IMR-90 (cell line): ENCODE data around the gene BACH1. TPM values are rescaled to one million over a fixed set of nuclear protein-coding genes. Genes with fewer than 3 reads are reported as not detected.

Source experiments
- ATAC-seq: fragments of 200-7000 bp; cut with Tn5 transposase; 2 replicates; pipeline ENCODE4 v1.9.1; 2020; ENCODE audit warnings: low read depth, mild to moderate bottlenecking, moderate library complexity
- BruUV-seq: library from RNA; stranded (reverse); fragments of 400-500 nt; replicated peaks from 2 replicates; lab custom pipeline; 2021; lab: Mats Ljungman, UMichigan
- CTCF ChIA-PET: fragments of 300-600 bp; formaldehyde crosslinking; extraction: SDS; loops from one replicate; lab custom pipeline; 2021; ENCODE audit warnings: antibody characterized with exemption; lab: Yijun Ruan, JAX
- POLR2A ChIA-PET: fragments of 300-600 bp; sonication (Branson Sonifier 250); formaldehyde crosslinking; loops from one replicate; lab custom pipeline; 2022; ENCODE audit warnings: antibody characterized with exemption; ENCODE audit not compliant: unreplicated experiment; lab: Charles Lee
- DNase-seq: peaks from one replicate; pipeline ENCODE4 v3.0.0; 2013
- H2AFZ ChIP-seq: replicated peaks from 2 replicates; pipeline ENCODE3; 2013; ENCODE audit warnings: low read length, mild to moderate bottlenecking; ENCODE audit not compliant: poor library complexity
- H2AK5ac ChIP-seq: 2 replicates; pipeline ENCODE4 v1.6.1; 2013; ENCODE audit warnings: low read depth, low read length, inconsistent platforms
- H2AK9ac ChIP-seq: replicated peaks from 2 replicates; pipeline ENCODE3; 2013; ENCODE audit warnings: mild to moderate bottlenecking, low read depth, low read length, moderate library complexity; ENCODE audit not compliant: poor library complexity
- H2BK120ac ChIP-seq: 2 replicates; pipeline ENCODE4 v1.6.1; 2013; ENCODE audit warnings: low read depth, low read length, inconsistent platforms
- H2BK15ac ChIP-seq: 3 replicates; pipeline ENCODE4 v1.6.1; 2013; ENCODE audit warnings: low read depth, low read length, inconsistent platforms
- H2BK20ac ChIP-seq: 2 replicates; pipeline ENCODE4 v1.6.1; 2013; ENCODE audit warnings: low read depth, mild to moderate bottlenecking, inconsistent platforms, low read length, moderate library complexity
- H2BK5ac ChIP-seq: 2 replicates; pipeline ENCODE4 v1.6.1; 2013; ENCODE audit warnings: mild to moderate bottlenecking, low read depth, low read length, inconsistent platforms; ENCODE audit not compliant: poor library complexity, severe bottlenecking
- H3K14ac ChIP-seq: replicated peaks from 2 replicates; pipeline ENCODE4 v1.6.1; 2013; ENCODE audit warnings: low read depth, low read length, inconsistent platforms
- H3K18ac ChIP-seq: 2 replicates; pipeline ENCODE4 v1.6.1; 2013; ENCODE audit warnings: low read depth, low read length, control low read depth
- H3K23ac ChIP-seq: 2 replicates; pipeline ENCODE4 v1.6.1; 2013; ENCODE audit warnings: low read depth, low read length, inconsistent platforms
- H3K27ac ChIP-seq: 2 replicates; pipeline ENCODE4 v1.5.1; 2013; ENCODE audit warnings: mild to moderate bottlenecking, control low read depth, low read length; ENCODE audit not compliant: insufficient read depth
- H3K27me3 ChIP-seq: 2 replicates; pipeline ENCODE4 v1.6.1; 2013; ENCODE audit warnings: low read length; ENCODE audit not compliant: control insufficient read depth, insufficient read depth
- H3K36me3 ChIP-seq: 2 replicates; pipeline ENCODE4 v1.6.1; 2013; ENCODE audit warnings: low read length, mixed read lengths; ENCODE audit not compliant: control insufficient read depth, insufficient read depth
- H3K4ac ChIP-seq: 2 replicates; pipeline ENCODE4 v1.6.1; 2013; ENCODE audit warnings: low read depth, low read length, inconsistent platforms
- H3K4me1 ChIP-seq: 2 replicates; pipeline ENCODE4 v1.6.1; 2013; ENCODE audit warnings: low read length, mixed read lengths; ENCODE audit not compliant: control insufficient read depth, insufficient read depth
- H3K4me2 ChIP-seq: 2 replicates; pipeline ENCODE4 v1.6.1; 2013; ENCODE audit warnings: low read depth, mild to moderate bottlenecking, control low read depth, low read length, moderate library complexity
- H3K4me3 ChIP-seq: 2 replicates; pipeline ENCODE4 v1.5.1; 2013; ENCODE audit warnings: low read depth, mild to moderate bottlenecking, control low read depth, low read length, moderate library complexity; ENCODE audit not compliant: insufficient read depth
- H3K56ac ChIP-seq: 2 replicates; pipeline ENCODE4 v1.6.1; 2013; ENCODE audit warnings: low read length, inconsistent platforms; ENCODE audit not compliant: insufficient read depth; ENCODE audit errors: extremely low read depth
- H3K79me1 ChIP-seq, 2 experiments: 2 replicates each; pipeline ENCODE4 v1.6.1; 2013; ENCODE audit warnings: low read length in 2 of 2, inconsistent platforms in 1 of 2, low read depth in 1 of 2
- H3K9ac ChIP-seq: 2 replicates; pipeline ENCODE4 v1.6.1; 2013; ENCODE audit warnings: low read depth, low read length, control low read depth
- H3K9me1 ChIP-seq: 2 replicates; pipeline ENCODE4 v1.6.1; 2013; ENCODE audit warnings: low read length, inconsistent platforms; ENCODE audit not compliant: insufficient read depth
- H3K9me3 ChIP-seq: 2 replicates; pipeline ENCODE4 v1.6.1; 2013; ENCODE audit warnings: low read length; ENCODE audit not compliant: control insufficient read depth, insufficient read depth
- H4K20me1 ChIP-seq: 2 replicates; pipeline ENCODE4 v1.6.1; 2013; ENCODE audit warnings: low read length, inconsistent platforms; ENCODE audit not compliant: insufficient read depth
- H4K5ac ChIP-seq: 2 replicates; pipeline ENCODE4 v1.6.1; 2013; ENCODE audit warnings: mild to moderate bottlenecking, low read depth, low read length, control low read depth
- H4K8ac ChIP-seq, 2 experiments: 2 replicates each; pipeline ENCODE4 v1.6.1; 2013; ENCODE audit warnings: low read depth in 2 of 2, low read length in 2 of 2, control low read depth in 1 of 2, inconsistent platforms in 1 of 2
- H4K91ac ChIP-seq: 2 replicates; pipeline ENCODE4 v1.6.1; 2013; ENCODE audit warnings: low read depth, low read length, inconsistent platforms; ENCODE audit not compliant: insufficient read depth
- CHD1 ChIP-seq: IDR thresholded peaks from 2 replicates; pipeline ENCODE4 v1.6.1; 2012; ENCODE audit warnings: low read depth, low read length, improper control_type of control experiment
- FOS ChIP-seq: fragments of 150-350 bp; IDR thresholded peaks from 2 replicates; pipeline ENCODE4 v1.6.1; 2016; ENCODE audit warnings: low read depth, low read length
- MAFK ChIP-seq: IDR thresholded peaks from 2 replicates; pipeline ENCODE4 v1.6.1; 2012; ENCODE audit warnings: low read depth, low read length, improper control_type of control experiment
- RAD21 ChIP-seq: IDR thresholded peaks from 2 replicates; pipeline ENCODE4 v1.6.1; 2012; ENCODE audit warnings: low read length, improper control_type of control experiment
- RCOR1 ChIP-seq: IDR thresholded peaks from 2 replicates; pipeline ENCODE4 v1.6.1; 2012; ENCODE audit warnings: mild to moderate bottlenecking, low read length, improper control_type of control experiment; ENCODE audit not compliant: insufficient replicate concordance
- RFX5 ChIP-seq: IDR thresholded peaks from 2 replicates; pipeline ENCODE4 v1.8.0; 2012; ENCODE audit warnings: low read depth, mild to moderate bottlenecking, low read length, moderate library complexity
- WGBS, 2 experiments: methylation state at CpG; one replicate each; pipeline versions ENCODE4 v1.1.5 to v1.1.7; 2013; ENCODE audit warnings: missing lambda C conversion rate in 2 of 2; ENCODE audit not compliant: insufficient read length in 1 of 2; ENCODE audit errors: extremely low coverage in 2 of 2; 5-methylcytosine and 5-hydroxymethylcytosine counted together
- dilution Hi-C: fragments of 300-500 bp; cut with HindIII; formaldehyde crosslinking; loops from one replicate; pipeline ENCODE4 v1.14.3; 2018; ENCODE audit warnings: low sequenced_read_pairs; ENCODE audit not compliant: unreplicated experiment
- in situ Hi-C: fragments of 300-500 bp; cut with MboI; formaldehyde crosslinking; loops from 3 replicates; pipeline ENCODE4 v1.14.3; 2019; ENCODE audit warnings: low sequenced_read_pairs, inconsistent platforms, mixed read lengths
- intact Hi-C: fragments of 100-400 bp; cut with micrococcal nuclease; formaldehyde crosslinking; loops from 2 replicates; pipeline ENCODE4 v1.10.0; 2022
- polyA plus RNA-seq, 3 experiments: library from polyadenylated mRNA; depleted of rRNA; stranded (reverse); fragments of >200 nt; gene quantifications; 2 replicates each; pipeline ENCODE4 v1.2.3, GENCODE V29; 2012; ENCODE audit warnings: low replicate concordance in 1 of 3
- total RNA-seq: library from RNA; depleted of rRNA; stranded (reverse); fragments of >200 nt; gene quantifications from 2 replicates; pipeline ENCODE4 v1.2.3, GENCODE V29; 2012
- TF ChIP-seq, protein P1 (sequence below): fragments of 150-350 bp; IDR thresholded peaks from 2 replicates; pipeline ENCODE4 v1.6.1; 2017; ENCODE audit warnings: mild to moderate bottlenecking, antibody characterized with exemption, low read length, low read depth
- TF ChIP-seq, protein P2 (sequence below): conservative IDR thresholded peaks from 2 replicates; pipeline ENCODE4 v1.5.1; 2012; ENCODE audit warnings: mild to moderate bottlenecking, low read depth, low read length, improper control_type of control experiment

BACH1 gene
- total and polyA plus RNA-seq, 2 of the 4 experiments (the other 2 are of a cell fraction) = 23.1 to 108 TPM

- Histone ChIP-seq H2AK5ac (no peak overlapping the region), H2BK20ac (no peak overlapping the region), H3K4me3 (no peak overlapping the region), H3K9me3 (no peaks in the 10 kb centered on the region), H2AFZ (no peak overlapping the region), H2BK120ac (no peak overlapping the region), H3K18ac (no peak overlapping the region), H3K36me3 (peaks cover 35% of the 10 kb centered on the region), H3K4me2 (no peak overlapping the region), H2BK15ac (no peak overlapping the region), H3K27me3 (no peaks in the 10 kb centered on the region), H3K9ac (no peak overlapping the region), H3K27ac (no peak overlapping the region), H4K20me1 (peaks cover 81% of the 10 kb centered on the region), H3K4me1 (peaks cover 12% of the 10 kb centered on the region), H2BK5ac (no peak overlapping the region), H3K9me1 (peaks cover 21% of the 10 kb centered on the region), H3K23ac (no peak overlapping the region), H4K8ac (no peak overlapping the region), H4K91ac (no peak overlapping the region), H2AK9ac (no peak overlapping the region), H4K5ac (no peak overlapping the region), H3K4ac (no peak overlapping the region), H3K14ac (no peak overlapping the region), H3K79me1 (peaks cover 14 to 77% of the 10 kb centered on the region in 2 experiments; a peak in 3 of 4 replicates), H3K56ac (no peak overlapping the region)
- intact Hi-C loops (no loop called here), dilution Hi-C loops (no loop called here), in situ Hi-C loops (no loop called here)
- CTCF ChIA-PET = interaction anchor here (0.6 kb wide), 1 partner anchor 232 kb away, joined by 3 read pairs; no protein-coding TSS in a partner anchor
- DNase-seq (no peak), ATAC-seq (no peak)
- POLR2A ChIA-PET = no interaction called here
- TF ChIP-seq CHD1 (no peak), MAFK (no peak), RCOR1 (no peak), FOS (no peak), RFX5 (no peak), RAD21 (no peak)
- TF ChIP-seq, protein P1, sequence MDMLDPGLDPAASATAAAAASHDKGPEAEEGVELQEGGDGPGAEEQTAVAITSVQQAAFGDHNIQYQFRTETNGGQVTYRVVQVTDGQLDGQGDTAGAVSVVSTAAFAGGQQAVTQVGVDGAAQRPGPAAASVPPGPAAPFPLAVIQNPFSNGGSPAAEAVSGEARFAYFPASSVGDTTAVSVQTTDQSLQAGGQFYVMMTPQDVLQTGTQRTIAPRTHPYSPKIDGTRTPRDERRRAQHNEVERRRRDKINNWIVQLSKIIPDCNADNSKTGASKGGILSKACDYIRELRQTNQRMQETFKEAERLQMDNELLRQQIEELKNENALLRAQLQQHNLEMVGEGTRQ = no peak
- TF ChIP-seq, protein P2, sequence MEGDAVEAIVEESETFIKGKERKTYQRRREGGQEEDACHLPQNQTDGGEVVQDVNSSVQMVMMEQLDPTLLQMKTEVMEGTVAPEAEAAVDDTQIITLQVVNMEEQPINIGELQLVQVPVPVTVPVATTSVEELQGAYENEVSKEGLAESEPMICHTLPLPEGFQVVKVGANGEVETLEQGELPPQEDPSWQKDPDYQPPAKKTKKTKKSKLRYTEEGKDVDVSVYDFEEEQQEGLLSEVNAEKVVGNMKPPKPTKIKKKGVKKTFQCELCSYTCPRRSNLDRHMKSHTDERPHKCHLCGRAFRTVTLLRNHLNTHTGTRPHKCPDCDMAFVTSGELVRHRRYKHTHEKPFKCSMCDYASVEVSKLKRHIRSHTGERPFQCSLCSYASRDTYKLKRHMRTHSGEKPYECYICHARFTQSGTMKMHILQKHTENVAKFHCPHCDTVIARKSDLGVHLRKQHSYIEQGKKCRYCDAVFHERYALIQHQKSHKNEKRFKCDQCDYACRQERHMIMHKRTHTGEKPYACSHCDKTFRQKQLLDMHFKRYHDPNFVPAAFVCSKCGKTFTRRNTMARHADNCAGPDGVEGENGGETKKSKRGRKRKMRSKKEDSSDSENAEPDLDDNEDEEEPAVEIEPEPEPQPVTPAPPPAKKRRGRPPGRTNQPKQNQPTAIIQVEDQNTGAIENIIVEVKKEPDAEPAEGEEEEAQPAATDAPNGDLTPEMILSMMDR = no peak
- no TSS peak for BruUV-seq
- 100% methylated on average over 3 of the region's 6 CpGs; no CpG with 5 or more reads in 1 of the 2 experiments for WGBS, 2 experiments
Observed at GRCh38 chr21:29323189-29323588, 24.5 kb downstream of the BACH1 start.
